ENCODE measurements around the gene INTS3.

DNA sequence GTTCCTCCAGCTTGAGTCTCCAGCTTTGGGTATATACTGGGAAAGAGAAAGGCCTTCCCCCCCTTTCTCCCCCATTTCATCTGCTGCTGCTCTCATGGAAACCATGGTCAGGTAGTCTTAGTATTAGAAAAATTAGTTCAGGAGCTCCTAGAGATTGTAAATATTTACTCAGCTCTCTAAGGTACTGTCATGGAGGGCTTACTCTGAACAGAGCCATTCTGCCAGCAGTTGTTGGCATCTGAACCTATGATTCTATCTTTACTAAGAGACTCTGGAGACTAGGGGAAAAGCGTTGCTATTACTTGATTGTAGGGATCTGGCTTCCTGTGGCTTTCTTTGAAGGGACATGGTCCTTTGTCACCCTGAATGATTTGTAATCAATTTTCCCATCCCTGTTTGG is 6.1 kb downstream of the INTS3 start:
- TF ChIP-seq, protein P1, sequence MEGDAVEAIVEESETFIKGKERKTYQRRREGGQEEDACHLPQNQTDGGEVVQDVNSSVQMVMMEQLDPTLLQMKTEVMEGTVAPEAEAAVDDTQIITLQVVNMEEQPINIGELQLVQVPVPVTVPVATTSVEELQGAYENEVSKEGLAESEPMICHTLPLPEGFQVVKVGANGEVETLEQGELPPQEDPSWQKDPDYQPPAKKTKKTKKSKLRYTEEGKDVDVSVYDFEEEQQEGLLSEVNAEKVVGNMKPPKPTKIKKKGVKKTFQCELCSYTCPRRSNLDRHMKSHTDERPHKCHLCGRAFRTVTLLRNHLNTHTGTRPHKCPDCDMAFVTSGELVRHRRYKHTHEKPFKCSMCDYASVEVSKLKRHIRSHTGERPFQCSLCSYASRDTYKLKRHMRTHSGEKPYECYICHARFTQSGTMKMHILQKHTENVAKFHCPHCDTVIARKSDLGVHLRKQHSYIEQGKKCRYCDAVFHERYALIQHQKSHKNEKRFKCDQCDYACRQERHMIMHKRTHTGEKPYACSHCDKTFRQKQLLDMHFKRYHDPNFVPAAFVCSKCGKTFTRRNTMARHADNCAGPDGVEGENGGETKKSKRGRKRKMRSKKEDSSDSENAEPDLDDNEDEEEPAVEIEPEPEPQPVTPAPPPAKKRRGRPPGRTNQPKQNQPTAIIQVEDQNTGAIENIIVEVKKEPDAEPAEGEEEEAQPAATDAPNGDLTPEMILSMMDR (conservative IDR thresholded peaks at IDR 0.05; ENCODE audit: low read depth, low read length) = no peak
- no peak for TF ChIP-seq EZH2 (IDR thresholded peaks at IDR 0.05; ENCODE audit: borderline replicate concordance, low read depth, low read length, poor library complexity, severe bottlenecking)

Data from A673 (cell line).